ENCODE measurements around the gene RDH12.

RDH12 gene

GRCh38 chr14:67675219-67675582 is 26.5 kb upstream of the RDH12 start:
- Histone ChIP-seq H3K27ac (replicated peaks) (peak overlapping the region; percentile 93), H3K27me3 (ENCODE audit: insufficient read depth, poor library complexity, severe bottlenecking) (no peaks in the 10 kb centered on the region), H3K4me3 (replicated peaks; ENCODE audit: insufficient read depth, low read length) (peak overlapping the region; percentile 82)
- no peak for DNase-seq (ENCODE audit: low read depth in 1 of 2, low spot score in 1 of 2)
- TF ChIP-seq CTCF (IDR thresholded peaks at IDR 0.05; ENCODE audit: insufficient read depth, low read length) = no peak
- TF ChIP-seq POLR2AphosphoS5 (IDR thresholded peaks at IDR 0.05; ENCODE audit: low read depth) = no peak
- no peak for TF ChIP-seq REST (IDR thresholded peaks at IDR 0.05; ENCODE audit: insufficient replicate concordance, low read depth)
- TF ChIP-seq GABPA (IDR thresholded peaks at IDR 0.05; ENCODE audit: low read depth) = no peak
- TF ChIP-seq SPI1 (IDR thresholded peaks at IDR 0.05; ENCODE audit: borderline replicate concordance, low read depth) = no peak

GRCh38 chr14:67679006-67679405 is 22.7 kb upstream of the RDH12 start:
- no peak overlapping the region for H3K4me3 ChIP-seq (replicated peaks; ENCODE audit: insufficient read depth, low read length)
- TF ChIP-seq REST (IDR thresholded peaks at IDR 0.05; ENCODE audit: insufficient replicate concordance, low read depth) = no peak
- TF ChIP-seq CTCF (IDR thresholded peaks at IDR 0.05; ENCODE audit: insufficient read depth, low read length) = no peak
- no peak for TF ChIP-seq GABPA (IDR thresholded peaks at IDR 0.05; ENCODE audit: low read depth)
- TF ChIP-seq POLR2AphosphoS5 (IDR thresholded peaks at IDR 0.05; ENCODE audit: low read depth) = no peak
- no peak for TF ChIP-seq SPI1 (IDR thresholded peaks at IDR 0.05; ENCODE audit: borderline replicate concordance, low read depth)
- no peak for DNase-seq (ENCODE audit: low read depth in 1 of 2, low spot score in 1 of 2)
- H3K27me3 ChIP-seq (ENCODE audit: insufficient read depth, poor library complexity, severe bottlenecking) = no peaks in the 10 kb centered on the region
- no peak overlapping the region for H3K27ac ChIP-seq (replicated peaks)

GRCh38 chr14:67680121-67680602 is 21.5 kb upstream of the RDH12 start:
- no peak for DNase-seq (ENCODE audit: low read depth in 1 of 2, low spot score in 1 of 2)
- Histone ChIP-seq H3K27ac (replicated peaks) (peak overlapping the region; percentile 55), H3K27me3 (ENCODE audit: insufficient read depth, poor library complexity, severe bottlenecking) (no peaks in the 10 kb centered on the region), H3K4me3 (replicated peaks; ENCODE audit: insufficient read depth, low read length) (no peak overlapping the region)
- no peak for TF ChIP-seq GABPA (IDR thresholded peaks at IDR 0.05; ENCODE audit: low read depth)
- TF ChIP-seq CTCF (IDR thresholded peaks at IDR 0.05; ENCODE audit: insufficient read depth, low read length) = no peak
- TF ChIP-seq SPI1 (IDR thresholded peaks at IDR 0.05; ENCODE audit: borderline replicate concordance, low read depth) = no peak
- TF ChIP-seq REST (IDR thresholded peaks at IDR 0.05; ENCODE audit: insufficient replicate concordance, low read depth) = no peak
- no peak for TF ChIP-seq POLR2AphosphoS5 (IDR thresholded peaks at IDR 0.05; ENCODE audit: low read depth)
